Suprapubic skin (tissue), 4 donors: ENCODE data around the gene EHMT2. TPM values are rescaled to one million over a fixed set of nuclear protein-coding genes. Genes with fewer than 3 reads are reported as not detected.
"Not testable (repeated sequence)": the region's sequence is repeated elsewhere in the genome, so short reads cannot be mapped to it uniquely, and the experiment has no call there.

Experiments
- DNase-seq, 2 donors: peaks; one replicate each; pipeline ENCODE4 v3.0.0-alpha.2; 2019; ENCODE audit warnings: low spot score in 2 of 2
- H3K27ac ChIP-seq: fragments of 200-600 bp; sonication (generic); one replicate; pipeline ENCODE4 v1.5.1; 2019
- H3K27me3 ChIP-seq: fragments of 200-600 bp; sonication (generic); one replicate; pipeline ENCODE4 v1.5.1; 2019
- H3K36me3 ChIP-seq: fragments of 200-600 bp; sonication (generic); one replicate; pipeline ENCODE4 v1.5.1; 2019
- H3K4me1 ChIP-seq: fragments of 200-600 bp; sonication (generic); one replicate; pipeline ENCODE4 v1.5.1; 2019
- H3K4me3 ChIP-seq: fragments of 200-600 bp; sonication (generic); one replicate; pipeline ENCODE4 v1.5.1; 2019; ENCODE audit warnings: mild to moderate bottlenecking
- H3K9me3 ChIP-seq: fragments of 200-600 bp; sonication (generic); one replicate; pipeline ENCODE4 v1.5.1; 2019
- EP300 ChIP-seq: sonication (generic); formaldehyde crosslinking; IDR thresholded peaks from one replicate; pipeline ENCODE4 v1.6.1; 2017; ENCODE audit warnings: antibody characterized with exemption
- POLR2A ChIP-seq, 2 donors: fragments of 450-650 bp; IDR thresholded peaks; one replicate each; pipeline ENCODE4 v1.6.1; 2017; ENCODE audit warnings: antibody characterized with exemption in 2 of 2, mild to moderate bottlenecking in 2 of 2, moderate library complexity in 2 of 2
- POLR2AphosphoS5 ChIP-seq, 3 donors: sonication (generic); formaldehyde crosslinking; IDR thresholded peaks; one replicate each; pipeline ENCODE4 v1.6.1; 2017; ENCODE audit warnings: antibody characterized with exemption in 3 of 3
- WGBS: methylation state at CpG from one replicate; pipeline ENCODE4 v1.1.5; 2018; 5-methylcytosine and 5-hydroxymethylcytosine counted together
- total RNA-seq, 4 donors: library from RNA; depleted of rRNA; stranded (reverse); fragments of >200 nt; gene quantifications; one replicate each; pipeline ENCODE4 v1.1.0, GENCODE V29; 2016
- TF ChIP-seq, protein P1 (sequence below), 2 donors: fragments of 200-600 bp in 1 of 2; fragments of 450-650 bp in 1 of 2; sonication (generic) in 1 of 2; IDR thresholded peaks; one replicate each; pipeline ENCODE4 v1.5.1; 2016 to 2019; ENCODE audit warnings: antibody characterized with exemption in 2 of 2, mild to moderate bottlenecking in 1 of 2, moderate library complexity in 1 of 2

EHMT2 gene
- total RNA-seq, 4 donors from 2014 or later = 38.7 to 48.9 (median 42.9) TPM

- H3K36me3 ChIP-seq = no peaks in the 10 kb centered on the region
- no peak for DNase-seq
- H3K27ac ChIP-seq = no peak overlapping the region
- H3K9me3 ChIP-seq = no peaks in the 10 kb centered on the region
- TF ChIP-seq EP300 = no peak
- TF ChIP-seq, protein P1, sequence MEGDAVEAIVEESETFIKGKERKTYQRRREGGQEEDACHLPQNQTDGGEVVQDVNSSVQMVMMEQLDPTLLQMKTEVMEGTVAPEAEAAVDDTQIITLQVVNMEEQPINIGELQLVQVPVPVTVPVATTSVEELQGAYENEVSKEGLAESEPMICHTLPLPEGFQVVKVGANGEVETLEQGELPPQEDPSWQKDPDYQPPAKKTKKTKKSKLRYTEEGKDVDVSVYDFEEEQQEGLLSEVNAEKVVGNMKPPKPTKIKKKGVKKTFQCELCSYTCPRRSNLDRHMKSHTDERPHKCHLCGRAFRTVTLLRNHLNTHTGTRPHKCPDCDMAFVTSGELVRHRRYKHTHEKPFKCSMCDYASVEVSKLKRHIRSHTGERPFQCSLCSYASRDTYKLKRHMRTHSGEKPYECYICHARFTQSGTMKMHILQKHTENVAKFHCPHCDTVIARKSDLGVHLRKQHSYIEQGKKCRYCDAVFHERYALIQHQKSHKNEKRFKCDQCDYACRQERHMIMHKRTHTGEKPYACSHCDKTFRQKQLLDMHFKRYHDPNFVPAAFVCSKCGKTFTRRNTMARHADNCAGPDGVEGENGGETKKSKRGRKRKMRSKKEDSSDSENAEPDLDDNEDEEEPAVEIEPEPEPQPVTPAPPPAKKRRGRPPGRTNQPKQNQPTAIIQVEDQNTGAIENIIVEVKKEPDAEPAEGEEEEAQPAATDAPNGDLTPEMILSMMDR (IDR thresholded peaks at IDR 0.05) = no peak
- TF ChIP-seq POLR2A (IDR thresholded peaks at IDR 0.05) = no peak
- TF ChIP-seq POLR2AphosphoS5 (IDR thresholded peaks at IDR 0.05) = no peak
- no peaks in the 10 kb centered on the region for H3K27me3 ChIP-seq
- 65% methylated on average over 6 of the region's 6 CpGs for WGBS
- H3K4me1 ChIP-seq = peaks cover 6% of the 10 kb centered on the region
- H3K4me3 ChIP-seq = no peak overlapping the region
Observed at GRCh38 chr6:31915756-31916155, 18.3 kb upstream of the EHMT2 start.

DNA sequence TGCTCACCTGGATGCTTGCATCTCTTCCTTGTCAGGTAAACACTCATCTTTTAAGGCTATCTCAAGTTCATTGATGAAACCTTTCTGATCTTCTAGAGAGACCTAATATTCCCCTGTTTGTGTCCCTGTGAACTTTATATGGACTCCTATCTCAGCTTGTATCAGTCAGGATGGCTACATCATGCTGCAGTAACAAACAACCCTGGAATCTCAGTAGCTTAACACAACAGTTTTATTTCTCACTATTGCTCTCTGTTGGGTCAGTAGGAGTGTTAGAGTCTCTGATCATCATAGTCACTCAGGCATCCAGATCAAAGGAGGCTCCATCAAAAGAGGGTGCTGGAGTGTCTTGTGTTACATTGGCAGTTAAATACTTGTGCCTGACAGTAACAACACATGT, 17.9 kb upstream of the EHMT2 start:
- Histone ChIP-seq H3K27ac (no peak overlapping the region), H3K4me3 (no peak overlapping the region), H3K9me3 (no peaks in the 10 kb centered on the region), H3K36me3 (no peaks in the 10 kb centered on the region), H3K4me1 (peaks cover 6% of the 10 kb centered on the region), H3K27me3 (no peaks in the 10 kb centered on the region)
- DNase-seq = no peak
- TF ChIP-seq POLR2A (IDR thresholded peaks at IDR 0.05) = no peak
- TF ChIP-seq EP300 = no peak
- no peak for TF ChIP-seq POLR2AphosphoS5 (IDR thresholded peaks at IDR 0.05)
- TF ChIP-seq, protein P1 (IDR thresholded peaks at IDR 0.05) = no peak

GRCh38 chr6:31911826-31912585, 14.5 kb upstream of the EHMT2 start:
- TF ChIP-seq, protein P1 (IDR thresholded peaks at IDR 0.05) = no peak
- TF ChIP-seq POLR2AphosphoS5 (IDR thresholded peaks at IDR 0.05) (no peak), POLR2A (IDR thresholded peaks at IDR 0.05) (no peak), EP300 (no peak)
- Histone ChIP-seq H3K36me3 (no peaks in the 10 kb centered on the region), H3K4me3 (no peak overlapping the region), H3K4me1 (peaks cover 6% of the 10 kb centered on the region), H3K27ac (no peak overlapping the region), H3K9me3 (no peaks in the 10 kb centered on the region), H3K27me3 (no peaks in the 10 kb centered on the region)
- no peak for DNase-seq
- WGBS = 77% methylated on average over 11 of the region's 11 CpGs

DNA sequence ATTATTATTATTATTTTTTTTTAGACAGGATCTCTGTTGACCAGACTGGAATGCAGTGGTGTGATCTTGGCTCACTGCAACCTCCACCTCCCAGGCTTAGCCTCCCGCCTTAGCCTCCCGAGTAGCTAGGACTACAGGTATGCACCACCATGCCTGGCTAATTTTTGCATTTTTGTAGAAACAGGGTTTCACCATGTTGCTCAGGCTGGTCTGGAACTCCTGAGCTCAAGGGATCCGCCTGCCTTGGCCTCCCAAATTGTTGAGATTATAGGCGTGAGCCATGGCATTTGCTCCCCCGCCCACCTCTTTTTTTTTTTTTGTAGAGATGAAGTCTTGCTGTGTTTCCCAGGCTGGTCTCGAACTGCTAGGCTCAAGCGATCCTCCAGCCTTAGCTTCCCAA, 11.8 kb upstream of the EHMT2 start:
- H3K27me3 ChIP-seq, H3K9me3 ChIP-seq, DNase-seq, H3K4me1 ChIP-seq, H3K36me3 ChIP-seq, H3K4me3 ChIP-seq, H3K27ac ChIP-seq: not testable (repeated sequence)
- 78% methylated on average over 7 of the region's 7 CpGs for WGBS

GRCh38 chr6:31908791-31909190, 11.3 kb upstream of the EHMT2 start:
- WGBS = 61% methylated on average over 4 of the region's 4 CpGs
- Histone ChIP-seq H3K4me1 (peaks cover 6% of the 10 kb centered on the region), H3K4me3 (no peak overlapping the region), H3K9me3 (no peaks in the 10 kb centered on the region), H3K27me3 (no peaks in the 10 kb centered on the region), H3K36me3 (no peaks in the 10 kb centered on the region), H3K27ac (no peak overlapping the region)
- no peak for DNase-seq
- TF ChIP-seq POLR2AphosphoS5 (IDR thresholded peaks at IDR 0.05) (no peak), EP300 (no peak), POLR2A (IDR thresholded peaks at IDR 0.05) (no peak)
- TF ChIP-seq, protein P1 (IDR thresholded peaks at IDR 0.05) = no peak

DNA sequence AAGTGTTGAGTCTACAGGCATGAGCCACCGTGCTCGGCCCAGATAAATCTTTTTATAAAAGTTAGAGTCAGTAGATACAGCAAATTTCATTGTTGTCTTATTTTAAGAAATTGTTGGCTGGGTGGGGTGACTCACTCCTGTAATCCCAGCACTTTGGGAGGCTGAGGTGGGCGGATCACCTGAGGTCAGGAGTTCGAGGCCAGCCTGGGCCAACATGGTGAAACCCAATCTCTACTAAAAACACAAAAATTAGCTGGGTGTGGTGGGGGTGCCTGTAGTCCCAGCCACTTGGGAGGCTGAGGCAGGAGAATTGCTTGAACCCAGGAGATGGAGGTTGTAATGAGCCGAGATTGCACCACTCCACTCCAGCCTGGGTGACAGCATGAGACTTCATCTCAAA, 10.8 kb upstream of the EHMT2 start:
- not testable (repeated sequence) for DNase-seq, H3K27ac ChIP-seq, H3K4me3 ChIP-seq, H3K27me3 ChIP-seq, H3K9me3 ChIP-seq, H3K36me3 ChIP-seq, H3K4me1 ChIP-seq
- 84% methylated on average over 5 of the region's 5 CpGs for WGBS
